NK-92 treated with Interleukin-12 subunit alpha and Interleukin-12 subunit beta, amount 100 ng/mL, for 24 hours (cell line): ENCODE data around the gene ATG7.
"Not testable (repeated sequence)": the region's sequence is repeated elsewhere in the genome, so short reads cannot be mapped to it uniquely, and the experiment has no call there.

Experiments used
- DNase-seq: peaks from one replicate; lab custom pipeline; 2025; lab: John Stamatoyannopoulos, UW

Gene ATG7

DNA sequence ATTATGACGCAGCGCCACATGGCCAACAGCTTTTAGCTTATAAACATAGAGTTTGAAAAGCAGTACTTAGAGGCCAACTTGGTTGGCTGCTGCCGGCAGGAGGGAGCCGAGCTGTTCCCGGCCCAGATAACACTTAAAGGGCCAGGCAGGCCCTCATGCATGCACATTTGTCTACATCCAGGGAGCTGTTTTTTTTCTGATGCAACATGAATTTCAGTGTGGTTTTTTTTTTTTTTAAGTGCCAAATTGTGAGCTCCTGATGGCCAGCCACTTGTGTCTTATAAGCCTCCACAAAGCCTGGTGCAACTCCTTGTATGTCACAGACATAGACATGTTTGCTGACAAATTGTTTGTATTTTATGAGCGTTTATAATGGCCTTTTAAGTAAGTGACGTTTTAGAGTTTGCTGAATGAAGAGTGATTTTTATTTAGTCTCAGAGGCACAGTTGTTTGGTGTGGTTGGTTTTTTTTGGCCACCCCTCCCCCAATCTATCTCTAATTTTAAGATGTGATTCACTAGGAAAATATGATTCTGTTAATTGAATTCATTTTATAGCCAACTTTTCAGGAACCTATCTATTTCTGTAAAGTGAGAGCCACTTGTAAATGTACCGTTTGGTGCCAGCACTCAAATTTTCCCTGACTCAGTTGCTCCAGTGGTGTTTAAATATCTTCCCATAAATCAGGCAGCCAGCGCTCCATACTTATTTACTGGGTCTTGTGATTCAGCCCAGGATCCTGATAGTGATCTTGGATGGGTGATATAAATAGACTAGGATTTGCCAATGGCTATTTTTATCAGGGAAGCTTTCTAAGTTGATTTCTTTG is 237.2 kb downstream of the ATG7 start:
- DNase-seq = no peak

GRCh38 chr3:11510001-11510340 is 237.8 kb downstream of the ATG7 start:
- DNase-seq = no peak

- DNase-seq = no peak
Measured at GRCh38 chr3:11510356-11510755, 238.2 kb downstream of the ATG7 start.

- DNase-seq = not testable (repeated sequence)
Measured at GRCh38 chr3:11511606-11512005, 239.4 kb downstream of the ATG7 start.

DNA sequence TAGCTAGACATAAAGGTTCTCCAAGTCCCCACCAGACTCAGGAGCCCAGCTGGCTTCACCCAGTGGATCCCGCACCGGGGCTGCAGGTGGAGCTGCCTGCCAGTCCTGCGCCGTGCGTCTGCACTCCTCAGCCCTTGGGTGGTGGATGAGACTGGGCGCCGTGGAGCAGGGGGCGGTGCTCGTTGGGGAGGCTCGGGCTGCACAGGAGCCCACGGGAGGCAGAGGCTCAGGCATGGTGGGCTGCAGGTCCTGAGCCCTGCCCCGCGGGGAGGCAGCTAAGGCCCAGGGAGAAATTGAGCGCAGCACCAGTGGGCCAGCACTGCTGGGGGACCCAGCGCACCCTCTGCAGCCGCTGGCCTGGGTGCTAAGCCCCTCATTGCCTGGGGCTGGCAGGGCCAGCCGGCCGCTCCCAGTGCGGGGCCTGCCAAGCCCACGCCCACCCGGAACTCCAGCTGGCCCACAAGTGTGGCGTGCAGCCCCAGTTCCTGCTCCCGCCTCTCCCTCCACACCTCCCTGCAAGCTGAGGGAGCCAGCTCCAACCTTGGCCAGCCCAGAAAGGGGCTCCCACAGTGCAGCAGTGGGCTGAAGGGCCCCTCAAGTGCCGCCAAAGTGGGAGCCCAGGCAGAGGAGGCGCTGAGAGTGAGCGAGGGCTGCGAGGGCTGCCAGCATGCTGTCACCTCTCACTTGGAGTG is 241.1 kb downstream of the ATG7 start:
- DNase-seq = not testable (repeated sequence)

DNA sequence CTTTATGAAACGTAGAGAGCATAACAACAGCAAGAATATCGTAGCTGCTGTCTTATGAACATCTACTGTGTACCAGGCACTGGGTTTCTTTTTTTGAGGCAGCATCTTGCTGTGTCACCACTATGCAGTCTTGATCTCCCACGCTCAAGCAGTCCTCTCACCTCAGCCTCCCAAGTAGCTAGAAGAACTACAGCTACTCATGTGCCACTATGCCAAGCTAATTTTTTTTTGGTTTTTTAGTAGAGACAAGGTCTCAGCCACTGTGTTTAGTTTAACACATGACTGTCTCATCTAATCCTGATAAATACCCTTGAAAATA is 241.6 kb downstream of the ATG7 start:
- DNase-seq = no peak

DNA sequence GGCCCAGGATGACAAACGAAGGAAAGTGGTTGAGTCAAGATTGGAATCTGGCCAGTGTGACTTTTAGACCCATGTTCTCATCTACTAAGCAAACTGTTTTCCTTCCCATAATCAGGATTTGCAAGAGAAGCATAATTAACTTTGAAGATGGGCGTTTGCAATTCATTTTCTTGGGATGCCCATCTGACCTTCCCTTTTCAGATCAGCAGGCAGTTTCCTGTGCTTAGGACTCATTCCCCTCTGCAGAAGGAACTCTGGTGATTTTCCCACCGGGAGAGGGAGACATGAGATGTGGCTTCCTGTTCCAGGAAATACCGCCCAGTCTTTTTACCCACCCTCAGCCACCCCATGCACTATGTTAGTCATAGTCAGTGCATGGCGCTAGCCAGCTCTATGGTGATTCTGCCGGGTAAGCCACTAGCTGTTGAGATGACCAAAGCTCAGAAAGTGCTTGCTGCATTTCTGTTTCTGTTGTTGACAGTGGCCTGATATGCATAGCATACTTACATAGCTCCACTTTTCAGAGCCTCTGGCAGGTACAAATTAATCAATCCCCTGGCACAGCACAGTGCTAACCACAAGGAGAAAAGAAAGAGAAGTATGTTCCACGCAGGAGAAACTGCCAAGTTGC is 242.1 kb downstream of the ATG7 start:
- DNase-seq = no peak

DNA sequence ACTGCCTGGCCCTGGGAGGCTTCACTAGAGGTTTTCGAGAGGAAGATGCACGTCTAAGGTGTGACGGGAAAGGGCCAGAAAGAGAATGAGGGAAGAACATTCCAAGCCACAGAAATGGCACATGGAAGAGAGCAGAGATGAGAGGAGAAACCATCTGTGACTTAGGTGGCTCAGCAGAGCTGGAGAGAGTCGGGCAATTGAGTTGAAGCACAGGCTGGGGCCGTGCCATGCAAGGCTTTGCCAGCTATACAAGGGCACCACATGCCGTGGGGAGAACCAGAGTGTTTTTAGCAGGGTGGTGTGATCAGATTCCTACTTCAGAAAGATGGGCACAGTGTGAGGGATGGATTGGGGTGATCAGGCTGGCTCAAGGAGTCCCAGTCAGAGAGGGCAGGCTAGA is 245.4 kb downstream of the ATG7 start:
- DNase-seq = no peak

- no peak for DNase-seq
Measured at GRCh38 chr3:11521167-11521566, 249.0 kb downstream of the ATG7 start.

DNA sequence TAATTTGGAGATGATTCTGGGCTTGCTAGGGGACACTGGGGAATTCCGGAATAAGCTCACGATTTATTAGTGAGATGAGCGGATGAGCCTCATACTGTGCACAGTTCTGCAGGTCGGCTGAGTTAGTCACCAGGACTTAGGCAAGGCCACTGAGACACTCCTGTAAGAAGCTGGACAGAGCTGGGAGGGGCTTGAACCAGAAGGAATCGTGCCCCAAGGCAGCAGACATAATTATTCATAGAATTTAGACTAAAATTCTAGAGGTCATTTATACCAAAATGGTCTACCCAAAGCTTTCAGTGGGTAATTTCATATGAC is 250.2 kb downstream of the ATG7 start:
- DNase-seq = no peak

- DNase-seq = no peak
Measured at GRCh38 chr3:11522953-11523571, 250.9 kb downstream of the ATG7 start.

GRCh38 chr3:11523572-11524101 is 251.4 kb downstream of the ATG7 start:
- no peak for DNase-seq

- not testable (repeated sequence) for DNase-seq
Measured at GRCh38 chr3:11526121-11526520, 253.9 kb downstream of the ATG7 start.

GRCh38 chr3:11529281-11529680 is 257.1 kb downstream of the ATG7 start:
- DNase-seq = no peak

- DNase-seq = no peak
Measured at GRCh38 chr3:11530153-11530721, 258.0 kb downstream of the ATG7 start.

DNA sequence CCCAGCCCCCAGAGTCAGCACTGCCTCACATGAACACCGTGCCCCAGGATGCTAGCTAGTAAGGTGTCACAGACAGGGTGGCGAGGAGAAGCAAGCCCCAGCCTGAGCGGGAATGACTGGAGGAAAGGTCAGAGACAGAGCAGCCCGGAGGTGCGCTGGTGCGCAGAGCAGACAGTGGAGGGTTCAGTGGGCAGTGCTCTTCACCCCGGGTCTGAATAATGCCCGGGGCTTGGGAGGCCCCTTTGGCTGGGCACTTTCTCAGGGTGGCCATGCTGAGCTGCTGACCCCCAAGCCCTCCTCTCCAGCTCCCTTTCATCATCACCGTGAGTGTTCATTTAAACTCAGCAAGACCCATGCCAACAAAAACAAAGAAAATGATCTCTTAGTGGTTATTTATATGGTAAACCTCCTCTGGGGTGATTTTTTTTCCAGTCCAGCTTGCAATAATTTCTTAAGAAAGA is 260.8 kb downstream of the ATG7 start:
- DNase-seq = no peak

- no peak for DNase-seq
Measured at GRCh38 chr3:11534011-11534792, 262.0 kb downstream of the ATG7 start.

DNA sequence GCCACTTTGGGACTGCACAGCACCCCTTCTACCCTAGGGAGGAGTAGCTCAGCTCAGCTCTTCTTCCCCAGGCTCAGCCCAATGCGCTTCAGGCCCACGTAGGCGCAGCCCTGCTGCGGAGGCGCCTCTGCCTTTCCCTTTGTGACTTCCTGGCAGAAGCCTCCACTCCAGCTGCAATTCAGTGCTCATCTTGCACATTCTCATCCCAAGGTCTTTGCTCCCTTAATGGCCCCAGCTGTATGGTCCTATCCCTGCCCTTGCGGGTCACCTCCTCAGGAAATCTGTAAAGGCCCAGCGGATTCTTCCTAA is 262.6 kb downstream of the ATG7 start:
- DNase-seq = no peak

DNA sequence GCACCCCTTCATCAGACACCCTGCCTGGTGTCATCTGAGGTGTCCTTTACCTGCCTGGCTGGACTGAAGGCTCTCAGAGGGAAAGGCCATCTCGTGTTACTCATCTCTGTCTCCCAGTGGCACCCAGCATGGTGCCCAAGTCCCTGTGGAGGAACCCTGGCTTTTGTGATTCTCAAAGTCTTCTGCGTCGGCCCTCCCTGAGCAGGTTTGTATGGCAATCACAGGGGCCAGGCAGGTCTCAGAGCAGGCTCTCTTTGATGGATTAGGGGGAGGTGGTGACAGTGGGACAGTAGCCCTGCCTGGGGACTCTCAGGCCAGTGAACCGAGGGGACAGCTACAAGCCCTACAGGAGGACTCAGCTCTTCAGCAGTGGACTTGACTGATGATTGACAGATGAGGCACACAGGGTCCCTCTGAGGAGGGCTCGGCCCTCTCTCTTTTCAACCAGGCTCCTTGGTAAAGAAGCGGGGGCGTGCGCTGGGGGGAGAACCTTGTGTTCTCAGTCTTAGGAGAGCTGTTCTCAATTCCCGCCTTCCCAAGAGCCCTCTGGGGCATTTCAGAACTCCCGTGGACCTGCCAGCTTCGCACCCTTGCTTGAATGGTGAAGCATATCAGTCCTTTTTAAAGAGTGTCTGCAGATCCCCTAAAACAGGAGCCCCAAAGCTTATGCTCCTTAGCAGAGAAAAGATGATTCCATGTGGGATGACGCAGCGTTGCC is 263.2 kb downstream of the ATG7 start:
- DNase-seq = no peak

DNA sequence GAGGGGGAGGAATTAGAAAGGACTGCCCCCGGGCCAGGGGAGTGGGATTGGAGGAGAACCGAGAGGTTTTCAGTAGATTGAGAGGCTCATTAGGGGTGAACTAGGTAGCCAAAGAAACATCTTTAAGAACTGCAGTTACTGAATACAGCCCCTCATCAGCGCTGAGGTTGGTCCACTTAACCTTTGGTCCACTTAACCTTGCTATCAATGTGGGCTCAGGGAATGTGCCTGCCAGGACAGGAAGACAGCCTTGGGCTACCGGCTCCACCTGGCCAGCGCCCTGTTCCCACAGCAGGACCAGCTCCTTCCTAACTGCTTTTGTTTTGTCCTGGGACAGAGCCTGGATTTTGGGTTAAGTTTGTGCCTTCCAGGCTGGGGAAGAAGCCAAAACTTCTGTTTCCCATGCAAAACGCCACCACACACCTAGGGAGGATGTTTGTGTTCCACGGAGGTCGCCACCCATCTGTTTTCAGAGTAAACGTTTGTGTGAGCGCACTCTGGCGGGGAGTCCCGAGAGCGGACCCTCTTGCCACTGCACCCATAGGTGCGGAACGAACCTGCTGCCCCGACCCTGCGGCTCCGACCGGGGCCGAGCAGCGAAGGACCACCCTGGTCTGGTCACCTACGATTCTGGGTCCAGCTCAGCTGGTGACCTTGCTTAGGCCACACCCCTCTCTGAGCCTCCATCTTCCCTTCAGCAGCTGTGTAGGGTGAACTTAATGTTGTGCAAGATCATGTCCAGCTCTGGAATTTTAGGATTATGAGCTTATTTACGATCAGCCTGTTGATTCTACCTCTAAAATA is 264.1 kb downstream of the ATG7 start:
- no peak for DNase-seq
